ENCODE results near the gene RAB27B. TPM values are rescaled to one million over a fixed set of nuclear protein-coding genes. Genes with fewer than 3 reads are reported as not detected.
A peak's percentile ranks its signal among the peaks of the same experiment; 100 is the strongest.

Gene RAB27B
- total RNA-seq, 1 donor from 2014 or later, result 22.2 TPM

- H3K27ac ChIP-seq, result no peak overlapping the region
- H3K9me3 ChIP-seq, result no peaks in the 10 kb centered on the region
- TF ChIP-seq CTCF (IDR thresholded peaks at IDR 0.05), result no peak
- ATAC-seq (no peak), DNase-seq (no peak)
- H3K4me1 ChIP-seq, result no peaks in the 10 kb centered on the region
- H3K27me3 ChIP-seq, result no peaks in the 10 kb centered on the region
- no peak overlapping the region for H3K4me3 ChIP-seq
- intact Hi-C loops (cut with DNase I), result no loop called here
- no peaks in the 10 kb centered on the region for H3K36me3 ChIP-seq
Observed at GRCh38 chr18:54873884-54874255, 45.6 kb downstream of the RAB27B start.

DNA sequence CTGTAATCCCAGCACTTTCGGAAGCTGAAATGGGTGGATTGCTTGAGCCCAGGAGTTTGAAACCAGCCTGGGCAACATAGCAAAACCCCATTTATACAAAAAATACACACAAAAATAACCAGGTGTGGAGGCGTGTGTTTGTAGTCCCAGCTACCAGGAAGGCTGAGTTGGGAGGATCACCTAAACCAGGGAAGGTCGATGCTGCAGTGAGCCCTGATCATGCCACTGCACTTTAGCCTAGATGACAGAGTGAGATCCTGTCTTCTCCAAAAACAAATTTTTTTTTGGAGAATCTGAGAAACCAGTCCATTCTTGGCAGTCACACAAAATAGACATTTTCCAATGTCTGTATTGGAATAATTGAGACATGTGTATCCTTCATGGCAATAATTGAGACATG, 46.8 kb downstream of the RAB27B start:
- no peaks in the 10 kb centered on the region for H3K36me3 ChIP-seq
- no peaks in the 10 kb centered on the region for H3K4me1 ChIP-seq
- no peak overlapping the region for H3K4me3 ChIP-seq
- no peak for DNase-seq
- no peak for ATAC-seq
- no peak for TF ChIP-seq CTCF (IDR thresholded peaks at IDR 0.05)
- H3K9me3 ChIP-seq, result no peaks in the 10 kb centered on the region
- H3K27ac ChIP-seq, result no peak overlapping the region
- H3K27me3 ChIP-seq, result no peaks in the 10 kb centered on the region
- intact Hi-C loops (cut with DNase I), result no loop called here

DNA sequence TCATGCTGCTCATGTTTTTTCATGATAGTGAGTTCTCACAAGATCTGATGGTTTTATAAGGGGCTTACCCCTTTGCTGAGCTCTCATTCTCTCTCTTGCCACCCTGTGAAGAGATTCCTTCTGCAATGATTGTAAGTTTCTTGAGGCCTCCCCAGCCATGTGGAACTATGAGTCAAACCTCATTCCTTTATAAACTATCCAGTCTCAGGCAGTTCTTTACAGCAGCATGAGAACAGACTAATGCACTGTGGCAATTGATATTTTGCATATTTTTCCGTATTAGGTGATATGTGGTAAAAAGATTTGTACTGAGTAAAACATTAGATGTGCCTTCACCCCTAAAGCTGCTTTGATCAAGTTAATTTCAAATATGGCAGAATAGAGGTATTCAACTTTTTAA, 48.8 kb downstream of the RAB27B start:
- Histone ChIP-seq H3K9me3 (no peaks in the 10 kb centered on the region), H3K27me3 (no peaks in the 10 kb centered on the region), H3K27ac (no peak overlapping the region), H3K4me3 (no peak overlapping the region), H3K4me1 (no peaks in the 10 kb centered on the region), H3K36me3 (no peaks in the 10 kb centered on the region)
- DNase-seq, result no peak
- TF ChIP-seq CTCF (IDR thresholded peaks at IDR 0.05), result no peak
- intact Hi-C loops (cut with DNase I), result no loop called here
- ATAC-seq, result no peak

- peak; percentile 21 for ATAC-seq
- no peak overlapping the region for H3K27ac ChIP-seq
Observed at GRCh38 chr18:54878159-54878622, 49.9 kb downstream of the RAB27B start.

DNA sequence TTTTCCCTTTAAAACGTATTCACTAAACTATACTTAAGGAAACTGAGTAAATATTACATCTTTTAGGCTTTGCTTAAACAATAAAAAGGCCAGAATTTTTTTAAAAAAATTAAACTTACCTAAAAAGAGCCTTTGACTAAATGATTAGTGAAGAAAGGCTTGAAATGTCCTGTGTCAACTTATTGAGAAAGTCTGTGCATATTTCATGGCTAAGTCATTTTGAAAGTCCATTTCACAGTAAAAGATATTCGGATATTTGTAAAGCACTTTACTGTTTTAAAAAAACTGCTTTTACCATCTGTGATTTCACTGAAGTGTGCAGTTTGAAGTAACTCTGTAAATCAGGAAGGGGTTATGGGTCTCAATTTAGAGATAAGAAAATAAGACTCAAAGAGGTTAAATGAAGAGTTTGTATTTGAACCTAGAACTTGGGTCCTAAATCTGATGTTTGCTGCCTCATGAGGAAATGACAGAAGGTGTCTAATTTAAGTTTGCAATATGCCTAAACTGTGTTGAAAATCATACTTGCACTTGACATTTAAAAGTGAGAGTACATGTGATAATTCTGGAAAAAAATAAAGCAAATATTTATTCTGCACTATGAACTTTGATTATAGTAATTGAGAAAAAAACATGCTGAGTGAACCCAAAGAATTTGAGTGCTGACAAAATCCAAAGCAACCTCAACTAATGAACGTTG, 50.5 kb downstream of the RAB27B start:
- TF ChIP-seq CTCF (IDR thresholded peaks at IDR 0.05), result no peak
- no peaks in the 10 kb centered on the region for H3K9me3 ChIP-seq
- no peaks in the 10 kb centered on the region for H3K36me3 ChIP-seq
- no peak overlapping the region for H3K4me3 ChIP-seq
- no peaks in the 10 kb centered on the region for H3K4me1 ChIP-seq
- intact Hi-C loops (cut with DNase I), result no loop called here
- no peaks in the 10 kb centered on the region for H3K27me3 ChIP-seq
- ATAC-seq (no peak), DNase-seq (no peak)
- H3K27ac ChIP-seq, result no peak overlapping the region

More at GRCh38 chr18:54878159-54878622, 49.9 kb downstream of the RAB27B start:
- no peaks in the 10 kb centered on the region for H3K27me3 ChIP-seq
- no peak for DNase-seq
- no peak overlapping the region for H3K4me3 ChIP-seq
- no peak for TF ChIP-seq CTCF (IDR thresholded peaks at IDR 0.05)
- intact Hi-C loops (cut with DNase I), result no loop called here
- no peaks in the 10 kb centered on the region for H3K9me3 ChIP-seq
- H3K36me3 ChIP-seq, result no peaks in the 10 kb centered on the region
- H3K4me1 ChIP-seq, result no peaks in the 10 kb centered on the region

DNA sequence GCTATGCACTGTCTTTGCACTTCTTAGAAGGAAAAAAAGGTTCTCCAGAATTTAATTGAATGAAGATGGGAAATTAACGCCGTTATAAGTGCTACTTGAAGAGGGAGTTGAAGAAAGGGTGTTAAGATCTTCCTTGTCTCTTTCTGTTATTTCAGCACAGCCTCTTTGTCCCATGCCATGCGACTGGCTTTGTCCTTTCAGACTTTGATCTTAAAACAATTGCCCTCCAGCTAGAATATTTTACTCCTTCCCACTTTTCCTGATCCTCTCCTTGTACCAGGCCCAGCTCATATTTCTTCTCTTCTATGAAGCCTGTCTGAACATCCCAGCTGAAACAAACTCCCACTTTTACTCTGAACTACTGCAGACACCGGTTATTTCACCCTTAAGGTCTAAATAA, 51.4 kb downstream of the RAB27B start:
- no peak for DNase-seq

More for the DNA sequence above, 51.4 kb downstream of the RAB27B start:
- no peak overlapping the region for H3K4me3 ChIP-seq
- H3K36me3 ChIP-seq, result no peaks in the 10 kb centered on the region
- no peaks in the 10 kb centered on the region for H3K27me3 ChIP-seq
- ATAC-seq, result no peak
- H3K4me1 ChIP-seq, result no peaks in the 10 kb centered on the region
- H3K27ac ChIP-seq, result no peak overlapping the region
- no peaks in the 10 kb centered on the region for H3K9me3 ChIP-seq
- TF ChIP-seq CTCF (IDR thresholded peaks at IDR 0.05), result no peak
- intact Hi-C loops (cut with DNase I), result no loop called here
